DOHH2 (cell line): ENCODE results near the gene RBKS.

Experiments used
- H3F3A ChIP-seq: fragments of 200-600 bp; sonication (generic), shearing (Covaris generic); 2 replicates; pipeline ENCODE4 v1.6.0; 2016; ENCODE audit warnings: antibody characterized with exemption, mild to moderate bottlenecking; ENCODE audit not compliant: control insufficient read depth, insufficient read depth
- H3K27ac ChIP-seq: fragments of 200-600 bp; sonication (generic); 2 replicates; pipeline ENCODE4 v1.5.1; 2014; ENCODE audit warnings: low read depth, mild to moderate bottlenecking, low read length, moderate library complexity
- H3K27me3 ChIP-seq: fragments of 200-600 bp; sonication (generic); 2 replicates; pipeline ENCODE4 v1.6.1; 2014; ENCODE audit warnings: mild to moderate bottlenecking, low read length, mixed read lengths; ENCODE audit not compliant: control insufficient read depth
- H3K36me3 ChIP-seq: fragments of 200-600 bp; sonication (generic); 2 replicates; pipeline ENCODE4 v1.6.1; 2014; ENCODE audit warnings: mild to moderate bottlenecking, low read length, moderate library complexity, mixed read lengths; ENCODE audit not compliant: control insufficient read depth
- H3K4me1 ChIP-seq: fragments of 200-600 bp; sonication (generic); 2 replicates; pipeline ENCODE4 v1.6.1; 2014; ENCODE audit warnings: mild to moderate bottlenecking, low read length, mixed read lengths; ENCODE audit not compliant: control insufficient read depth
- H3K4me2 ChIP-seq: fragments of 200-600 bp; sonication (generic); 2 replicates; pipeline ENCODE4 v1.6.0; 2014; ENCODE audit warnings: mild to moderate bottlenecking, low read length, moderate library complexity
- H3K4me3 ChIP-seq: fragments of 200-600 bp; sonication (generic); 2 replicates; pipeline ENCODE4 v1.5.1; 2014; ENCODE audit warnings: mild to moderate bottlenecking, low read length, mixed read lengths
- H3K79me2 ChIP-seq: fragments of 200-600 bp; sonication (generic); 2 replicates; pipeline ENCODE4 v1.6.1; 2014; ENCODE audit warnings: mild to moderate bottlenecking, low read length, mixed read lengths; ENCODE audit not compliant: control insufficient read depth
- H3K9me2 ChIP-seq: fragments of 200-600 bp; sonication (generic); replicated peaks from 2 replicates; pipeline ENCODE4 v1.6.1; 2014; ENCODE audit warnings: mild to moderate bottlenecking, low read length, mixed read lengths; ENCODE audit not compliant: control insufficient read depth
- H3K9me3 ChIP-seq: fragments of 200-600 bp; sonication (generic); 2 replicates; pipeline ENCODE4 v1.6.1; 2014; ENCODE audit warnings: antibody characterized with exemption, low read length, mixed read lengths; ENCODE audit not compliant: control insufficient read depth, insufficient read depth
- H4K20me1 ChIP-seq: fragments of 200-600 bp; sonication (generic); 2 replicates; pipeline ENCODE4 v1.6.0; 2014; ENCODE audit warnings: low read depth, mild to moderate bottlenecking, antibody characterized with exemption, low read length, moderate library complexity; ENCODE audit not compliant: control insufficient read depth, insufficient read depth
- EZH2phosphoT487 ChIP-seq: fragments of 200-600 bp; sonication (generic); IDR thresholded peaks from 2 replicates; pipeline ENCODE4 v1.6.1; 2017; ENCODE audit warnings: borderline replicate concordance, mild to moderate bottlenecking, antibody characterized with exemption, low read length, moderate library complexity, mixed read lengths
- TF ChIP-seq, protein P1 (sequence below): fragments of 200-600 bp; sonication (generic); IDR thresholded peaks from one replicate; pipeline ENCODE4 v1.5.1; 2014; ENCODE audit warnings: antibody characterized with exemption, mild to moderate bottlenecking, low read depth, low read length; ENCODE audit not compliant: poor library complexity, severe bottlenecking

RBKS gene

DNA sequence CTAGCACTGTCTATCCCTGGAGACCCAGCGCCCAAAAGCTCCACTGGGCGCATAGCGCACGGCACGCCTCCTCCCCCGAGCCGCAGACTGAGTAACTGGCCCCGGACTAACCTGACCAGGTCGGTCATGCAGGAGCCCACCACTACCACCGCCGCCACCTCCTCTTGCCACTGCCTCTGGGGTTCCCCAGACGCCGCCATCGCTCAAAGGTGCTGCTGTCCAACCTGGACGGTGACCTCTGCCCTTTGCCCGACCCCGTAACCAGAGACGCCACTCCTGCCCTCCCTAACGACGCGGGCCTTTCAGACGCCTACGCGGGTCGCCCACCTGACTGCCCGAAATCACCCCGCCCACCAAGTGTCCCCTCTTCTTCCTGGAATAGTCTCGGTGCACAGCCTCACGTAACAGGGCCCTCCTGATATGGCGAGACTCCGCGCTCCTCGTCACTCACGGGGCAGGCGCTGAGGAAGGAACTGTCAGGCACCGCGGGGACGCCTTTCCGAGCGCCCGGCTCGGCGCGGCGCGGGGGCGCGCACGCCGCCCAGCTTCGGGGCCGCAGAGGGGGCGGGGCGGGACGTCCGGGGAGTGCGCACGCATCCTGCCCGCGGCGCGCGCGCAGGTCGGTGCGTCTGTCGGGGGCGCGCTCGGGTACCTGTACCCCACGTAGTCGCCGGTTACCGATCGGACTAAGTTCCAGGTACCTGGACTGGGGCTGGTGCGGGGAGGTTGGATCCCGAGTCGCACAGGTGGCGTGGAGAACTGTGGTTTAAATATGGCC lies at the start of gene RBKS, which contains the start of gene BABAM2:
RBKS (minus strand) TSS at position 242 of the 778 bp plus-strand sequence; CDS start at position 200, 42 bp downstream.
BABAM2 (plus strand) TSS at position 584 of the 778 bp plus-strand sequence. CDS start 3,828 bp downstream, outside the sequence.
- H3K36me3 ChIP-seq, result peaks cover 14% of the 10 kb centered on the region
- H3K9me2 ChIP-seq, result no peaks in the 10 kb centered on the region
- no peaks in the 10 kb centered on the region for H3K9me3 ChIP-seq
- H3K27ac ChIP-seq, result peak within 1 kb of the TSS; percentile 79
- H3K27me3 ChIP-seq, result no peaks in the 10 kb centered on the region
- peak within 1 kb of the TSS; percentile 93 for H3K4me3 ChIP-seq
- H3K79me2 ChIP-seq, result peaks cover 29% of the 10 kb centered on the region
- H4K20me1 ChIP-seq, result no peaks in the 10 kb centered on the region
- peak within 1 kb of the TSS; percentile 81 for H3K4me2 ChIP-seq
- TF ChIP-seq EZH2phosphoT487, result no peak
- TF ChIP-seq, protein P1, sequence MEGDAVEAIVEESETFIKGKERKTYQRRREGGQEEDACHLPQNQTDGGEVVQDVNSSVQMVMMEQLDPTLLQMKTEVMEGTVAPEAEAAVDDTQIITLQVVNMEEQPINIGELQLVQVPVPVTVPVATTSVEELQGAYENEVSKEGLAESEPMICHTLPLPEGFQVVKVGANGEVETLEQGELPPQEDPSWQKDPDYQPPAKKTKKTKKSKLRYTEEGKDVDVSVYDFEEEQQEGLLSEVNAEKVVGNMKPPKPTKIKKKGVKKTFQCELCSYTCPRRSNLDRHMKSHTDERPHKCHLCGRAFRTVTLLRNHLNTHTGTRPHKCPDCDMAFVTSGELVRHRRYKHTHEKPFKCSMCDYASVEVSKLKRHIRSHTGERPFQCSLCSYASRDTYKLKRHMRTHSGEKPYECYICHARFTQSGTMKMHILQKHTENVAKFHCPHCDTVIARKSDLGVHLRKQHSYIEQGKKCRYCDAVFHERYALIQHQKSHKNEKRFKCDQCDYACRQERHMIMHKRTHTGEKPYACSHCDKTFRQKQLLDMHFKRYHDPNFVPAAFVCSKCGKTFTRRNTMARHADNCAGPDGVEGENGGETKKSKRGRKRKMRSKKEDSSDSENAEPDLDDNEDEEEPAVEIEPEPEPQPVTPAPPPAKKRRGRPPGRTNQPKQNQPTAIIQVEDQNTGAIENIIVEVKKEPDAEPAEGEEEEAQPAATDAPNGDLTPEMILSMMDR, result no peak
- peaks cover 53% of the 10 kb centered on the region for H3K4me1 ChIP-seq
- H3F3A ChIP-seq, result peaks cover 5% of the 10 kb centered on the region; the same call in 1 of the 2 replicates

DNA sequence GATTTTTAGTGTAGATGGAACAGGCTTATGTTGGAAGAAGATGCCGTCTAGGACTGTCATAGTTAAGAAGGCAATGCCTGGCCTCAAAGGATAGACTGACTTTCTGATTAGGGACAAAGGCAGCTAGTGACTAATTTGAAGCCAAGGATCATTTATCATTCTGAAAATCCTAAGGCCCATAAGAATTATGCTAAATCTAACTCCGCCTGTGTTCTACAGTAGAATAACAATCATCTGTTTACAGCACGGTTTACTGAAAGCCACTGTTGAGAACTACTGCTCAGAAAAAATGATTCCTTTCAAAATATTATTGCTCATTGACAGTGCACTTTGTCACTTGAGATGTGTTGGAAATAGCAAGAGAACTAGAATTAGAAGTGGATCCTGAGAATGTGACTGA lies 44.8 kb upstream of the RBKS start:
- Histone ChIP-seq H3K9me2 (no peaks in the 10 kb centered on the region), H3K27ac (no peak overlapping the region), H3K9me3 (no peaks in the 10 kb centered on the region), H3K27me3 (no peaks in the 10 kb centered on the region), H4K20me1 (no peaks in the 10 kb centered on the region), H3K36me3 (0 out of 2 replicates have a peak, but pooled peaks cover 3% of the 10 kb centered on the region), H3K4me3 (no peak overlapping the region), H3F3A (no peaks in the 10 kb centered on the region), H3K79me2 (no peaks in the 10 kb centered on the region), H3K4me2 (no peak overlapping the region), H3K4me1 (peaks cover 4% of the 10 kb centered on the region; the same call in 1 of the 2 replicates)
- TF ChIP-seq, protein P1, result no peak
- TF ChIP-seq EZH2phosphoT487, result no peak

DNA sequence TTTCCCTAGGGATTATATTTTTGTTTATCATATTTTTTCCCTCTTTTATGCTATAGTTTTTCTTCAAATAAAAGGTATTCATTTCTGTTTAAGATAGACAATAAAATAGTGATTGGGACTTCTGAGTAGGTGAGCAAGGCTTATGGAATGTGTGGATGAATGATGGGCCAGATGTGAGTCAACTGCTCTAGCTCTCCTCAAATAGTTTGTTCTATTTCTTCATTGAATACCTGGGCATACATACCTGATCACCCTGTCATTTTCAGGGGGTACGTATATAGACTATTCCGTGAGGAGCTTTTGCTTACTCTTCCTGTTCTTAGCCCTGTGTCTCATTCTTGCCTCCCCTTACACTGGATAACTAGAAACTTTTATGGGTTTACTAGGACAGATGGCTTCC lies 42.2 kb upstream of the RBKS start:
- Histone ChIP-seq H3K27ac (no peak overlapping the region), H3K4me2 (no peak overlapping the region)

More for the DNA sequence above, 42.2 kb upstream of the RBKS start:
- Histone ChIP-seq H3F3A (no peaks in the 10 kb centered on the region), H3K4me3 (no peak overlapping the region), H3K9me3 (no peaks in the 10 kb centered on the region), H3K9me2 (no peaks in the 10 kb centered on the region), H3K27me3 (no peaks in the 10 kb centered on the region), H3K4me1 (peaks cover 4% of the 10 kb centered on the region; the same call in 1 of the 2 replicates), H3K36me3 (0 out of 2 replicates have a peak, but pooled peaks cover 6% of the 10 kb centered on the region), H3K79me2 (no peaks in the 10 kb centered on the region), H4K20me1 (no peaks in the 10 kb centered on the region)
- TF ChIP-seq, protein P1, result no peak
- TF ChIP-seq EZH2phosphoT487, result no peak
